Upper lobe of left lung (tissue), 6 donors: Measurements from ENCODE around the gene RECQL5. TPM values are rescaled to one million over a fixed set of nuclear protein-coding genes. Genes with fewer than 3 reads are reported as not detected.

Source experiments
- ATAC-seq, 2 donors: fragments of 200-7000 bp; cut with Tn5 transposase; one replicate each; pipeline ENCODE4 v1.9.1; 2022; ENCODE audit warnings: mild to moderate bottlenecking in 2 of 2, moderate library complexity in 2 of 2; ENCODE audit not compliant: low FRiP score in 2 of 2
- DNase-seq, 2 donors: peaks; one replicate each; pipeline ENCODE4 v3.0.0-alpha.2; 2019 to 2020
- H3K27ac ChIP-seq, 4 donors: fragments of 200-600 bp; sonication (generic); one replicate each; pipeline ENCODE4 v1.5.1; 2016 to 2019
- H3K27me3 ChIP-seq, 4 donors: fragments of 200-600 bp; sonication (generic); one replicate each; pipeline ENCODE4 v1.5.1; 2017 to 2019
- H3K36me3 ChIP-seq, 4 donors: fragments of 200-600 bp; sonication (generic); one replicate each; pipeline ENCODE4 v1.5.1; 2016 to 2019
- H3K4me1 ChIP-seq, 4 donors: fragments of 200-600 bp; sonication (generic); one replicate each; pipeline ENCODE4 v1.5.1; 2018 to 2019
- H3K4me3 ChIP-seq, 4 donors: fragments of 200-600 bp; sonication (generic); one replicate each; pipeline ENCODE4 v1.5.1; 2017 to 2019; ENCODE audit warnings: mild to moderate bottlenecking in 2 of 4, moderate library complexity in 1 of 4
- H3K9me3 ChIP-seq, 4 donors: fragments of 200-600 bp; sonication (generic); one replicate each; pipeline ENCODE4 v1.5.1; 2018 to 2019
- EP300 ChIP-seq, 4 donors: sonication (generic); formaldehyde crosslinking; IDR thresholded peaks; one replicate each; pipeline ENCODE4 v1.5.1; 2017; ENCODE audit warnings: antibody characterized with exemption in 4 of 4, control low read depth in 2 of 4
- POLR2A ChIP-seq, 4 donors: fragments of 450-650 bp; IDR thresholded peaks; one replicate each; pipeline ENCODE4 v1.5.1; 2016 to 2017; ENCODE audit warnings: antibody characterized with exemption in 4 of 4, mild to moderate bottlenecking in 2 of 4
- POLR2AphosphoS5 ChIP-seq, 2 donors: sonication (generic); formaldehyde crosslinking; IDR thresholded peaks; one replicate each; pipeline ENCODE4 v1.5.1; 2017; ENCODE audit warnings: antibody characterized with exemption in 2 of 2
- WGBS, 2 donors: methylation state at CpG; one replicate each; pipeline ENCODE4 v1.1.5; 2017 to 2018; 5-methylcytosine and 5-hydroxymethylcytosine counted together
- total RNA-seq, 6 donors: library from RNA; depleted of rRNA in 4 of 6; stranded (reverse); fragments of >200 nt in 4 of 6; gene quantifications; one replicate each; pipeline versions ENCODE4 v1.1.0 to v1.2.1, GENCODE V29; 2016 to 2021
- TF ChIP-seq, protein P1 (sequence below), 6 experiments: fragments of 450-650 bp in 4 of 6; fragments of 200-600 bp in 2 of 6; sonication (generic) in 2 of 6; IDR thresholded peaks; one replicate each; pipeline ENCODE4 v1.5.1; 2016 to 2019; ENCODE audit warnings: antibody characterized with exemption in 6 of 6
- donor health status: DM: no; HTN: no; CAD: no; lungs with moderate emphysema.
- donor health status: DM: no; HTN: yes; CAD: no; lungs with severe emphysema.

RECQL5 gene
- total RNA-seq, 6 donors from 2014 or later: 11.4 to 97.4 (median 41.4) TPM

GRCh38 chr17:75641343-75641742 is 25.6 kb downstream of the RECQL5 start:
- Histone ChIP-seq H3K4me1 (peaks cover 8 to 58% (median 30%) of the 10 kb centered on the region in 4 donors), H3K36me3 (peaks cover 0 to 13% (median 0%) of the 10 kb centered on the region in 4 donors), H3K27ac (peak overlapping the region; percentile 4 to 80 (median 70)), H3K4me3 (no peak overlapping the region), H3K9me3 (no peaks in the 10 kb centered on the region), H3K27me3 (no peaks in the 10 kb centered on the region)
- 62 to 87% methylated on average over 4 to 9 of the region's 9 CpGs for WGBS, 2 donors
- ATAC-seq (no peak), DNase-seq (peak in 1 of 2 donors; percentile 40)
- TF ChIP-seq, protein P1, sequence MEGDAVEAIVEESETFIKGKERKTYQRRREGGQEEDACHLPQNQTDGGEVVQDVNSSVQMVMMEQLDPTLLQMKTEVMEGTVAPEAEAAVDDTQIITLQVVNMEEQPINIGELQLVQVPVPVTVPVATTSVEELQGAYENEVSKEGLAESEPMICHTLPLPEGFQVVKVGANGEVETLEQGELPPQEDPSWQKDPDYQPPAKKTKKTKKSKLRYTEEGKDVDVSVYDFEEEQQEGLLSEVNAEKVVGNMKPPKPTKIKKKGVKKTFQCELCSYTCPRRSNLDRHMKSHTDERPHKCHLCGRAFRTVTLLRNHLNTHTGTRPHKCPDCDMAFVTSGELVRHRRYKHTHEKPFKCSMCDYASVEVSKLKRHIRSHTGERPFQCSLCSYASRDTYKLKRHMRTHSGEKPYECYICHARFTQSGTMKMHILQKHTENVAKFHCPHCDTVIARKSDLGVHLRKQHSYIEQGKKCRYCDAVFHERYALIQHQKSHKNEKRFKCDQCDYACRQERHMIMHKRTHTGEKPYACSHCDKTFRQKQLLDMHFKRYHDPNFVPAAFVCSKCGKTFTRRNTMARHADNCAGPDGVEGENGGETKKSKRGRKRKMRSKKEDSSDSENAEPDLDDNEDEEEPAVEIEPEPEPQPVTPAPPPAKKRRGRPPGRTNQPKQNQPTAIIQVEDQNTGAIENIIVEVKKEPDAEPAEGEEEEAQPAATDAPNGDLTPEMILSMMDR (IDR thresholded peaks at IDR 0.05): no peak
- no peak for TF ChIP-seq POLR2AphosphoS5 (IDR thresholded peaks at IDR 0.05)
- TF ChIP-seq POLR2A (IDR thresholded peaks at IDR 0.05): no peak
- no peak for TF ChIP-seq EP300 (IDR thresholded peaks at IDR 0.05)

DNA sequence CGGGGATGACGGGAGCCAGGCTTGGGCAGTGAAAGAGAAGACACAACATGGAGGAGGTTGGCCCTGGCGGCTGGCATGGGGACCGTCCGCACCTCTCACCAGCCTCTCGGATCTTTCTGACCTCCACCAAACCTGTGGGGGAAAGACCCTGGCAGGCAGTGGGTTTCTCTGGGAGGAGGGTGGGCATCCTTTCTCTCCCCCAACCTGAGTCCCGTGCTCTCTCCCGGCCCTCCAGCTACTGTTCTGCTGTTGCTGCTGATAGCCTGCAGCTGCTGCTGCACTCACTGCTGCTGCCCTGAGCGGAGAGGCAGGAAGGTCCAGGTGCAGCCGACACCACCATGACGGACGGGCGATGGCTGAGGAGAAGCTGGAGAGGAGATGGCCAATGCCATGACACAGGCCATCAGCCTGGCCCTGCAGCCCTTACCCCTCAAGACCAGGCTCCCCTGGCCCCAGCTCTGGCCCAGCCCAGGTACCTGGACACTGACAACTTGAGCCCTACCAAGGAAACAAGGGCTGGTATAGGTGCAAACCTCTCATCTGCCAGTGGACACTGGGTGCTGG is 26.3 kb downstream of the RECQL5 start:
- TF ChIP-seq EP300 (IDR thresholded peaks at IDR 0.05) (no peak), POLR2A (IDR thresholded peaks at IDR 0.05) (no peak), POLR2AphosphoS5 (IDR thresholded peaks at IDR 0.05) (no peak)
- TF ChIP-seq, protein P1 (IDR thresholded peaks at IDR 0.05): no peak
- no peak for ATAC-seq
- WGBS, 2 donors: 93 to 94% methylated on average over 8 to 11 of the region's 13 CpGs
- H3K27ac ChIP-seq: peak overlapping the region in 2 of 4 donors; percentile 4 to 75
- H3K27me3 ChIP-seq: no peaks in the 10 kb centered on the region
- H3K36me3 ChIP-seq: peaks cover 0 to 13% (median 0%) of the 10 kb centered on the region in 4 donors
- peak in 1 of 2 donors; percentile 54 for DNase-seq
- H3K4me3 ChIP-seq: no peak overlapping the region
- H3K9me3 ChIP-seq: no peaks in the 10 kb centered on the region
- H3K4me1 ChIP-seq: peaks cover under 1 to 57% (median 25%) of the 10 kb centered on the region in 4 donors

DNA sequence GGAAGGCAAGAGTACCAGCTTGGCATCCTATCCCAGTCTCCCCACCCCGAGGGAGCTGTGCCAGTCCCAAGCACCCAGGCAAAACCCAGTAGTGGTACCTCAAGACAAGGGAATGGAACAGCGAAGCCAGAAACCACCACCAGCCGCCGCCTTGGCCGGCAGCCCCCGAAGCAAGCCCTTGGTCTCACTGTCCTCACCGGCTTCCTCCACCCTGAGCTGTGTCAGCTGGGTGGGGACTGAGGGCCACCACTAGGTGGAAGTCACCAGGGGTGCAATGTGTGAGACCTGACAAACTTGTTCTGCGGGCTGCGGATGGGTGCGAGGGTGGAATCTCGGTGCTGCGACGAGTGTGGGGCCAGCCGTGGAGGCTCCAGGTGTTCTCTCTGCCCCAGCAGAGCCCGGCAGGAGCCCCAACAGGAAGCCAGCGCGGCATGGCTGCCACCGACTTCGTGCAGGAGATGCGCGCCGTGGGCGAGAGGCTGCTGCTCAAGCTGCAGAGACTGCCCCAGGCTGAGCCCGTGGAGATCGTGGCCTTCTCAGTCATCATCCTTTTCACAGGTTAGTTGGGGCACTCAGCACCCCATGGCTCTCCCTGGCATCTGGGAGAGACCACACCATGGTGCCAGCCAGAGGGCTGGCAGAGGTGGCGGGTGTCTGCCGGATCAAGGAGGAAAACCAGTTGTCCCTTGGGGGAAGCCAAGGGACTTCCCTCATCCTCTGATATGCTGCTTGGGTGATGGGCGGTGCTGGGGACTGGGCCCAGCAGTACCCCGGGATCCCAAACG is 27.0 kb downstream of the RECQL5 start:
- Histone ChIP-seq H3K36me3 (peaks cover 0 to 13% (median 0%) of the 10 kb centered on the region in 4 donors), H3K27me3 (no peaks in the 10 kb centered on the region), H3K4me1 (peaks cover 6 to 53% (median 27%) of the 10 kb centered on the region in 4 donors), H3K9me3 (no peaks in the 10 kb centered on the region), H3K27ac (peak overlapping the region in 3 of 4 donors; percentile 32 to 60 (median 42)), H3K4me3 (no peak overlapping the region)
- DNase-seq (peak; percentile 73 to 79), ATAC-seq (peak in 1 of 2 donors; percentile 35)
- 72 to 88% methylated on average over 5 to 30 of the region's 30 CpGs for WGBS, 2 donors
- TF ChIP-seq EP300 (IDR thresholded peaks at IDR 0.05) (peak in 1 of 4 donors; percentile 67), POLR2AphosphoS5 (IDR thresholded peaks at IDR 0.05) (no peak)
- TF ChIP-seq, protein P1 (IDR thresholded peaks at IDR 0.05): peak in 4 of 6 experiments; percentile 11 to 57 (median 38)

DNA sequence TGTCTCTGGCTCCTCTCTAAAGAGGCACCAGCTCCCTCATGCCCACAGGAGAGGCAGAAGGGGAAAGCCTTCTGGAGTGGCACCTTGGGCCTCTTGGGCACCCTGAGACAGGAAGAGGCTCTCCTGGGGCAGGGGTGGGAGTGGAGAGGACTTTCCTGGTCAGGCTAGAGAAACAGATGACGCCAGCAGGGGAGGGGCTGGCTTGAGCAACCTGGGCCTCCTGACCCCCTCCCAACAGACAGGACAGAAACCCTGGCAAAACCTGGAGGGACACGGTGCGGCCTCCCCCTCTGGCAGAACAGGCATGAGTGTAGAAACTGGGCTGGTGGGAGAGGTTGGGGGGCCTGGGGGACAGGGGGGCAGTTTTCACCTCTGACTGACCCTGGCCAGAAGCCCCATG is 27.6 kb downstream of the RECQL5 start:
- Histone ChIP-seq H3K36me3 (peaks cover 0 to 13% (median 0%) of the 10 kb centered on the region in 4 donors), H3K9me3 (no peaks in the 10 kb centered on the region), H3K27ac (peak overlapping the region in 3 of 4 donors; percentile 22 to 60 (median 42)), H3K27me3 (no peaks in the 10 kb centered on the region), H3K4me3 (no peak overlapping the region), H3K4me1 (peaks cover 9 to 55% (median 30%) of the 10 kb centered on the region in 4 donors)
- DNase-seq (peak; percentile 27 to 80), ATAC-seq (no peak)
- WGBS, 2 donors: 67 to 79% methylated on average over 1 to 3 of the region's 3 CpGs
- TF ChIP-seq EP300 (IDR thresholded peaks at IDR 0.05) (peak in 1 of 4 donors; percentile 64), POLR2AphosphoS5 (IDR thresholded peaks at IDR 0.05) (peak in 1 of 2 donors; percentile 14), POLR2A (IDR thresholded peaks at IDR 0.05) (no peak)
- TF ChIP-seq, protein P1 (IDR thresholded peaks at IDR 0.05): no peak
